Measurements from ENCODE around the gene LEFTY1.

DNA sequence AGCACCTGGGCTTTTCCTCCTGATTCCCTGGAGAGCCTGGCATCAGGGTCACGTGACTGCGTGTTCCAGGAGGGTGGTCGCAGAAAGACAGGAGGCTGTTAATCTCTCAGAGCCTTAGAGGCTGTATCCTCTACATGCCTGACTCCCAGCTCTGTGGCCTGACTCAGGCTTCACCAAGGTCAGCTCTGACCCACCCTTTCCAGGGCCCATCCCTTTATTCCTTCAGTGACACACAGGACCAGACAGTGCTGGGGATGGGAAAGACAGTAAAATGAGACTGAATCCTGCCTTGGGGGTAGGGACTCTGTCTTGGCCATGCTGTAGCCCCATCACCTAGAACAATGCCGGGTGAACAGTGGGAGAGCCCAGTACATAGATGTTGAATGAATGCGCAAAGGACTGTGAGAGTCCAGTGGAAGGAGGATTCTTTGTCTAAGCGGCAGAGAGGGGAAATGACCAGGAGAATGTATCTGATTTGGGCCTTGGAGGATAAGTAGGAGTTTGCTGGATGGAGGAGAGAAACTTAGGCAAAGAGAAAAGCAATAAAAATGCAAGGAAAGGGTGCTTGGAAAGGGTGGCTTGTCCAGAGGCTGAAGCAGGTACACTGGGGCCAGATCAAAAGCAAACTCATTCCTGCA, 46.0 kb downstream of the LEFTY1 start:
- TF ChIP-seq POLR2AphosphoS5 (IDR thresholded peaks at IDR 0.05) (no peak), POLR2A (IDR thresholded peaks at IDR 0.05) (no peak)
